IPS DF 6.9 (cell line): ENCODE results near the gene COL8A2.
"Not testable (repeated sequence)": the region's sequence is repeated elsewhere in the genome, so short reads cannot be mapped to it uniquely, and the experiment has no call there.

Experiments
- DNase-seq: peaks from one replicate; pipeline ENCODE4 v3.0.0-alpha.2; 2013; ENCODE audit warnings: low read depth, low spot score
- H3K27ac ChIP-seq: one replicate; pipeline ENCODE4 v1.5.1; 2013; ENCODE audit warnings: low read length, control low read depth
- H3K27me3 ChIP-seq: 2 replicates; pipeline ENCODE4 v1.6.1; 2013; ENCODE audit warnings: mild to moderate bottlenecking, low read length; ENCODE audit not compliant: control insufficient read depth, insufficient read depth
- H3K36me3 ChIP-seq: 2 replicates; pipeline ENCODE4 v1.6.1; 2013; ENCODE audit warnings: low read length; ENCODE audit not compliant: control insufficient read depth, insufficient read depth
- H3K4me1 ChIP-seq: 2 replicates; pipeline ENCODE4 v1.6.1; 2013; ENCODE audit warnings: low read length; ENCODE audit not compliant: control insufficient read depth, insufficient read depth
- H3K4me3 ChIP-seq: 2 replicates; pipeline ENCODE4 v1.5.1; 2013; ENCODE audit warnings: mild to moderate bottlenecking, low read length
- H3K9me3 ChIP-seq: 2 replicates; pipeline ENCODE4 v1.6.1; 2013; ENCODE audit warnings: low read length, inconsistent platforms; ENCODE audit not compliant: control insufficient read depth, insufficient read depth
- WGBS: extraction: QIAGEN DNeasy Blood & Tissue Kit; methylation state at CpG from one replicate; pipeline ENCODE4 v1.1.7; 2013; ENCODE audit warnings: mixed read lengths, missing lambda C conversion rate; ENCODE audit not compliant: insufficient read length, insufficient coverage; 5-methylcytosine and 5-hydroxymethylcytosine counted together

The COL8A2 gene

GRCh38 chr1:36164361-36164760, 39.3 kb upstream of the COL8A2 start:
- no peaks in the 10 kb centered on the region for H3K27me3 ChIP-seq
- H3K27ac ChIP-seq: no peak overlapping the region
- no peak overlapping the region for H3K4me3 ChIP-seq
- H3K9me3 ChIP-seq: no peaks in the 10 kb centered on the region
- H3K36me3 ChIP-seq: no peaks in the 10 kb centered on the region
- H3K4me1 ChIP-seq: 0 out of 2 replicates have a peak, but pooled peaks cover 1% of the 10 kb centered on the region
- DNase-seq: no peak
- no CpG with 5 or more reads among the region's 2 CpGs for WGBS

DNA sequence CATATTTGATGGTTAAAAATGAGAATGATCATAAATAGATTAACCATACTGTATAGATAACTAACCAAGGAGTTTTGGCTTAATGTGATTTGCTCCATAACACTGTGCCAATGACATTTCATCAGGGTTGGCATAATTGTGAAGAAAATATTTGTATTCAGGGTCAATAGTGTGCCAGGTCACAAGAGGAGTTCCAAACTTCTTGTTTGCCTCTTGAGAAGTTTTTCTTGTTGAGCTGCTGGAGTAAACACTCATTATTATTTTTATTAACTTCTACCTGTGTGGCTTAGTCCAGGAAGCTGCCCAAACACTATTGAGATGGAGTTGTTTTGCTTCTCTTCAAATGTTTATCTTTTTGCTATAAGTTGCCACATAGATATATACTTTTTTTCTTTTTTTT, 38.4 kb upstream of the COL8A2 start:
- H3K4me1 ChIP-seq: 0 out of 2 replicates have a peak, but pooled peaks cover 1% of the 10 kb centered on the region
- H3K9me3 ChIP-seq: no peaks in the 10 kb centered on the region
- no peaks in the 10 kb centered on the region for H3K27me3 ChIP-seq
- DNase-seq: no peak
- no peak overlapping the region for H3K4me3 ChIP-seq
- H3K36me3 ChIP-seq: no peaks in the 10 kb centered on the region
- H3K27ac ChIP-seq: no peak overlapping the region

GRCh38 chr1:36162680-36163239, 37.7 kb upstream of the COL8A2 start:
- no peak for DNase-seq
- Histone ChIP-seq H3K27me3 (no peaks in the 10 kb centered on the region), H3K27ac (no peak overlapping the region), H3K4me1 (0 out of 2 replicates have a peak, but pooled peaks cover 1% of the 10 kb centered on the region), H3K4me3 (no peak overlapping the region), H3K9me3 (no peaks in the 10 kb centered on the region), H3K36me3 (no peaks in the 10 kb centered on the region)
- WGBS: no CpG with 5 or more reads among the region's 1 CpG

DNA sequence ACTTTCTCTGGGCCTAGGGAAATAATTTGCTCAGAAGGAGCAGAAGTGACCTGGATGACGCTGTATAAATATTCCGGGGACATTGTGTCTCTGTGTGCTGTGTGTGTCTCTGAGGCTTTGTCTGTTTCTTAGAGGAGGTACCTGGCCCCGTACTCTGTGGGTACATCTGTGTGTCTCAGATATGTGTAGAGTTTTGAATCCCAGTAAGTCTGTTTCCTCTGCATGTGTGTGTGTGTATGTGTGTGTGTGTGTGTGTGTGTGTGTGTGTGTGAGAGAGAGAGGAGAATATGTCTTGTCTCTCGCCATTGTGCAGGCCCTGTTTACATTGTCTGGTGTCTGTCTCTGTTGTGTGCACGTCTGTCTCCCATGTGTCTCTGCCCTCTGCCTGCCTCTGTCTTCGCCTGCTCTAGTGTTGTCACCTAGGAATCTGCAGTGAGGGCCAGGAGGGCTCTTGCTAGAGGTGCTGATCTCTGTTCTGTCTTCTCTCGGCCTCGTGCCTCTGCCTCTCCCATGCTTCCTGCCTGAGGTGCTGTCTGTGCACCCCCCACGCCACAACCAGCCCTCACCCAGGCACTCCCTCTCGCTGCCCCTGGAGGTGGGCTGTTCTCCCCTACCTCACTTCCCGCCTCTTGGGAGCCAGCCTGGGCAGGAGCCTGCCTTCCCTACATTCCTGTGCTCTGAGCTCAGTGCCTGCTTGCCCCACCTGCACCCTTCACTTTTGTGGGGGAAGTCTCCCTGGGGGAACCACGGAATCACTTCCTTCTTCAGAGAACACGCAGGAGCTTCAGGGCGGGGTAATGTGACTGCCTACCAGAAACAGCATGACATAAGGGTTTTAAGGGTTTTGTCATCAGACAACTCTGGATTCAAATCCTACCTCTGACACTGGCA, 36.9 kb upstream of the COL8A2 start:
- no peak overlapping the region for H3K27ac ChIP-seq
- no peak overlapping the region for H3K4me3 ChIP-seq
- no peaks in the 10 kb centered on the region for H3K36me3 ChIP-seq
- no peaks in the 10 kb centered on the region for H3K27me3 ChIP-seq
- no peak for DNase-seq
- WGBS: no CpG with 5 or more reads among the region's 14 CpGs
- H3K9me3 ChIP-seq: no peaks in the 10 kb centered on the region
- H3K4me1 ChIP-seq: peaks cover 4% of the 10 kb centered on the region; the same call in 1 of the 2 replicates

DNA sequence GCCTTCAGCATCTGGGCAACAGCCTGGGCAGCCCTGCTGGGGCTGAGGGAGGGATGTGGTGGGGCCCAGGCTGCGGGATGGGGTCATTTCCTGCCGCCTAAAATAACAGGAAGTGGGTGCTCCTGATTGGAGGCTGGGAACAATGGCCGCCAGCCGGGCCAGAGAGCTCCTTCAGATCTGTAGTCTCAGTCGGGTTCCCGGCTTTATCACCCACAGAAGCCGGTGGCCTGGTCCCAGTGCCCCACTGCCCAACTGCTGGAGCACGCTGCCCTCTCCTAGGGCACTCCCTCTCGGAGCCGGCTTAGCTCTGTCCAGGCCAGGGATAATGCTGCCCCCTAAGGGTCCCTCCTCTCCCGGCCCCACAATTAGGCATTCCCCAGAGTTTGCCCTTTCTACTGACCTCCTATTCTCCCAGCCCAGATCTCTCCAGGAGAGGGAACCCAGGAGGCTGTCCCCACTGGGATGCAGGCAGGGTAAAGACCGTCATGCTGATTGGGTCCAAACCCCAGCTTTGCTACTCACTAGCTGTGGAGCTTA, 36.0 kb upstream of the COL8A2 start:
- H3K9me3 ChIP-seq: no peaks in the 10 kb centered on the region
- H3K4me1 ChIP-seq: peaks cover 4% of the 10 kb centered on the region; the same call in 1 of the 2 replicates
- no peaks in the 10 kb centered on the region for H3K27me3 ChIP-seq
- H3K36me3 ChIP-seq: no peaks in the 10 kb centered on the region
- no CpG with 5 or more reads among the region's 12 CpGs for WGBS
- DNase-seq: no peak
- peak overlapping the region; percentile 45; the same call in 1 of the 2 replicates for H3K4me3 ChIP-seq
- H3K27ac ChIP-seq: no peak overlapping the region

DNA sequence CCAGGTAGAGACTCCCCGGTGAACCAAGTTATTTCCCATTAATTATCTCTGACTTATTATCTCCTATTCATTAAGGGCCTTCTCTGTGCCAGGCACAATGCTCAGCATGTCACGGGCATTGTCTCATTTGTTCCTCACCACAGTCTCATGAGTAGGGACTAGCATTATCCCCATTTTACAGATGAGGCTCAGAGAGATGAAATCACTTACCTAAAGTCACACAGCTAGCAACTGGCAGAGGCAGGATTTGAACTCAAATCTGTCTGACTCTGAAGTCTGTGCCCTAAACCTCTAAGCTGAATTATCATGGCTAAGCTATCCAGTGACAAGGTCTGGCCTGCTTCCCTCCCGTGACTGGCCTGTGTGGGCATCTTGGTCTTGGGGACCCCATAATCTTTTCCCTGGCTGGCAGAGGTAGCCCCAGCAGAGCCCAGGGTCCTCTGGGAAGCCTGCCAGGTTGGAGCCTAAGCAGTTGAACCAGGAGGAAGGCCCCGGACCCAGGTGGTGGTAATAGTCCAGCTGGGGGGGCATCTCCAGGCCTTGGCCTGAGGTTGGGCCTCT, 35.4 kb upstream of the COL8A2 start:
- Histone ChIP-seq H3K4me1 (peaks cover 4% of the 10 kb centered on the region; the same call in 1 of the 2 replicates), H3K27ac (no peak overlapping the region), H3K27me3 (no peaks in the 10 kb centered on the region), H3K9me3 (no peaks in the 10 kb centered on the region), H3K36me3 (no peaks in the 10 kb centered on the region), H3K4me3 (no peak overlapping the region)
- no peak for DNase-seq
- WGBS: no CpG with 5 or more reads among the region's 4 CpGs

- H3K4me3 ChIP-seq: no peak overlapping the region
- no peak for DNase-seq
- H3K4me1 ChIP-seq: peaks cover 6% of the 10 kb centered on the region; the same call in 1 of the 2 replicates
- no peaks in the 10 kb centered on the region for H3K9me3 ChIP-seq
- H3K27ac ChIP-seq: no peak overlapping the region
- WGBS: no CpG with 5 or more reads among the region's 10 CpGs
- no peaks in the 10 kb centered on the region for H3K36me3 ChIP-seq
- peaks cover 3% of the 10 kb centered on the region; the same call in 1 of the 2 replicates for H3K27me3 ChIP-seq
Measured at GRCh38 chr1:36159614-36160387, 34.8 kb upstream of the COL8A2 start.

- H3K27ac ChIP-seq, H3K4me3 ChIP-seq, H3K36me3 ChIP-seq, H3K9me3 ChIP-seq, DNase-seq, H3K4me1 ChIP-seq: not testable (repeated sequence)
- WGBS: no CpG with 5 or more reads among the region's 10 CpGs
- peaks cover 10% of the 10 kb centered on the region; the same call in 1 of the 2 replicates for H3K27me3 ChIP-seq
Measured at GRCh38 chr1:36158827-36159252, 33.8 kb upstream of the COL8A2 start.

- H3K4me3 ChIP-seq: no peak overlapping the region
- peaks cover 6% of the 10 kb centered on the region; the same call in 1 of the 2 replicates for H3K4me1 ChIP-seq
- no peak for DNase-seq
- no peaks in the 10 kb centered on the region for H3K9me3 ChIP-seq
- no peak overlapping the region for H3K27ac ChIP-seq
- 100% methylated on average over 1 of the region's 9 CpGs for WGBS
- H3K36me3 ChIP-seq: no peaks in the 10 kb centered on the region
- H3K27me3 ChIP-seq: peaks cover 16% of the 10 kb centered on the region
Measured at GRCh38 chr1:36157973-36158826, 33.2 kb upstream of the COL8A2 start.
